HEK293 (cell line): ENCODE measurements around the gene ARL13A.

Experiments used
- CTCF ChIA-PET: fragments of 350-600 bp; formaldehyde crosslinking; extraction: SDS; loops from one replicate; lab custom pipeline; 2021; ENCODE audit warnings: antibody characterized with exemption; lab: Yijun Ruan, JAX
- POLR2A ChIA-PET: fragments of 300-600 bp; formaldehyde crosslinking; extraction: SDS; loops from one replicate; lab custom pipeline; 2020; ENCODE audit warnings: antibody characterized with exemption, inconsistent platforms; lab: Yijun Ruan, JAX
- H3K27ac ChIP-seq: fragments of 200-500 bp; sonication (Bioruptor generic); 2 replicates; pipeline ENCODE4 v1.5.1; 2014; ENCODE audit warnings: low read depth, low read length, control low read depth, inconsistent platforms; ENCODE audit errors: extremely low read depth
- H3K36me3 ChIP-seq, 2 experiments: fragments of 200-500 bp in 1 of 2; sonication (Bioruptor generic) in 1 of 2; 1 replicate in 1 of 2; 2 replicates in 1 of 2; pipeline ENCODE4 v1.5.1; 2014 to 2017; ENCODE audit warnings: inconsistent platforms in 2 of 2, low read length in 2 of 2; ENCODE audit not compliant: control insufficient read depth in 2 of 2, insufficient read depth in 1 of 2
- H3K4me1 ChIP-seq: fragments of 200-500 bp; sonication (Bioruptor generic); 2 replicates; pipeline ENCODE4 v1.5.1; 2014; ENCODE audit warnings: mild to moderate bottlenecking, low read length, inconsistent platforms; ENCODE audit not compliant: control insufficient read depth, insufficient read depth
- H3K4me3 ChIP-seq: 2 replicates; pipeline ENCODE4 v1.5.1; 2011; ENCODE audit warnings: low read depth, mild to moderate bottlenecking, control low read depth, low read length, moderate library complexity
- H3K9me3 ChIP-seq: fragments of 200-500 bp; sonication (Bioruptor generic); 2 replicates; pipeline ENCODE4 v1.5.1; 2014; ENCODE audit warnings: low read depth, low read length, inconsistent platforms; ENCODE audit not compliant: control insufficient read depth, insufficient read depth
- ATF2 ChIP-seq: fragments of 450-650 bp; formaldehyde crosslinking; IDR thresholded peaks from 2 replicates; pipeline ENCODE4 v1.5.1; 2016; ENCODE audit warnings: missing biosample characterization, missing genetic modification characterization, low read depth
- EGR2 ChIP-seq: fragments of 450-650 bp; formaldehyde crosslinking; IDR thresholded peaks from 2 replicates; pipeline ENCODE4 v1.5.1; 2016; ENCODE audit warnings: low read depth, missing biosample characterization, missing genetic modification characterization
- GLIS2 ChIP-seq: fragments of 450-650 bp; formaldehyde crosslinking; IDR thresholded peaks from 2 replicates; pipeline ENCODE4 v1.5.1; 2016; ENCODE audit warnings: missing biosample characterization, missing genetic modification characterization
- KLF9 ChIP-seq: fragments of 450-650 bp; formaldehyde crosslinking; IDR thresholded peaks from 2 replicates; pipeline ENCODE4 v1.5.1; 2016; ENCODE audit warnings: missing biosample characterization, missing genetic modification characterization, low read depth
- MYNN ChIP-seq: fragments of 450-650 bp; formaldehyde crosslinking; IDR thresholded peaks from 2 replicates; pipeline ENCODE4 v1.5.1; 2016; ENCODE audit warnings: missing biosample characterization, missing genetic modification characterization, borderline replicate concordance
- OVOL3 ChIP-seq: fragments of 450-650 bp; formaldehyde crosslinking; IDR thresholded peaks from 2 replicates; pipeline ENCODE4 v1.5.1; 2016; ENCODE audit warnings: missing biosample characterization, missing genetic modification characterization
- SP2 ChIP-seq: fragments of 450-650 bp; formaldehyde crosslinking; IDR thresholded peaks from 2 replicates; pipeline ENCODE4 v1.5.1; 2016; ENCODE audit warnings: missing biosample characterization, missing genetic modification characterization
- SP3 ChIP-seq: fragments of 450-650 bp; formaldehyde crosslinking; IDR thresholded peaks from 2 replicates; pipeline ENCODE4 v1.5.1; 2016; ENCODE audit warnings: missing biosample characterization, missing genetic modification characterization
- TCF7L2 ChIP-seq: IDR thresholded peaks from 2 replicates; pipeline ENCODE4 v1.6.1; 2011; ENCODE audit warnings: low read depth, mild to moderate bottlenecking, inconsistent platforms, low read length, moderate library complexity, borderline replicate concordance
- ZBTB17 ChIP-seq: fragments of 450-650 bp; formaldehyde crosslinking; IDR thresholded peaks from 2 replicates; pipeline ENCODE4 v1.5.1; 2016; ENCODE audit warnings: missing biosample characterization, missing genetic modification characterization
- ZBTB20 ChIP-seq: fragments of 450-650 bp; formaldehyde crosslinking; IDR thresholded peaks from 2 replicates; pipeline ENCODE4 v1.5.1; 2016; ENCODE audit warnings: missing biosample characterization, missing genetic modification characterization
- ZFHX2 ChIP-seq: fragments of 450-650 bp; formaldehyde crosslinking; conservative IDR thresholded peaks from 2 replicates; pipeline ENCODE4 v1.5.1; 2016; ENCODE audit warnings: missing biosample characterization, missing genetic modification characterization
- ZNF18 ChIP-seq: fragments of 450-650 bp; formaldehyde crosslinking; IDR thresholded peaks from 2 replicates; pipeline ENCODE4 v1.5.1; 2016; ENCODE audit warnings: missing biosample characterization, missing genetic modification characterization
- ZNF335 ChIP-seq: fragments of 450-650 bp; formaldehyde crosslinking; conservative IDR thresholded peaks from 2 replicates; pipeline ENCODE4 v1.5.1; 2016; ENCODE audit warnings: missing biosample characterization, missing genetic modification characterization
- ZNF341 ChIP-seq: fragments of 450-650 bp; formaldehyde crosslinking; IDR thresholded peaks from 2 replicates; pipeline ENCODE4; 2016; ENCODE audit warnings: low read depth, missing biosample characterization, missing genetic modification characterization
- ZNF350 ChIP-seq: fragments of 450-650 bp; formaldehyde crosslinking; IDR thresholded peaks from 2 replicates; pipeline ENCODE4 v1.5.0; 2017; ENCODE audit warnings: missing biosample characterization, mild to moderate bottlenecking, missing genetic modification characterization
- ZNF398 ChIP-seq: fragments of 450-650 bp; formaldehyde crosslinking; IDR thresholded peaks from 2 replicates; pipeline ENCODE4 v1.5.1; 2017; ENCODE audit warnings: missing biosample characterization, missing genetic modification characterization
- ZNF423 ChIP-seq: fragments of 450-650 bp; formaldehyde crosslinking; IDR thresholded peaks from 2 replicates; pipeline ENCODE4 v1.5.1; 2016; ENCODE audit warnings: missing biosample characterization, missing genetic modification characterization
- ZNF426 ChIP-seq: fragments of 450-650 bp; formaldehyde crosslinking; IDR thresholded peaks from 2 replicates; pipeline ENCODE4 v1.5.1; 2017; ENCODE audit warnings: missing biosample characterization, missing genetic modification characterization, mild to moderate bottlenecking, inconsistent platforms, moderate library complexity
- ZNF48 ChIP-seq: fragments of 450-650 bp; formaldehyde crosslinking; IDR thresholded peaks from 2 replicates; pipeline ENCODE4 v1.5.1; 2016; ENCODE audit warnings: missing biosample characterization, missing genetic modification characterization
- TF ChIP-seq, protein P1 (sequence below): fragments of 450-650 bp; formaldehyde crosslinking; IDR thresholded peaks from 2 replicates; pipeline ENCODE4 v1.5.1; 2016; ENCODE audit warnings: missing biosample characterization, missing genetic modification characterization

The ARL13A gene

GRCh38 chrX:100926453-100926852 is 43.1 kb upstream of the ARL13A start:
- Histone ChIP-seq H3K27ac (no peak overlapping the region), H3K4me3 (no peak overlapping the region), H3K4me1 (0 out of 2 replicates have a peak, but pooled peaks cover 3% of the 10 kb centered on the region), H3K36me3 (no peaks in the 10 kb centered on the region), H3K9me3 (no peaks in the 10 kb centered on the region; the same call in 1 of the 2 replicates)
- ChIA-PET POLR2A (no interaction called here), CTCF (no interaction called here)
- no peak for TF ChIP-seq GLIS2
- no peak for TF ChIP-seq ZNF341 (tag by site-specific recombination)
- no peak for TF ChIP-seq ZNF48 (tag by site-specific recombination)
- no peak for TF ChIP-seq ZBTB20 (tag by site-specific recombination)
- TF ChIP-seq ZNF423 = no peak

- Histone ChIP-seq H3K36me3 (no peaks in the 10 kb centered on the region), H3K9me3 (no peaks in the 10 kb centered on the region; the same call in 1 of the 2 replicates), H3K4me1 (0 out of 2 replicates have a peak, but pooled peaks cover 3% of the 10 kb centered on the region), H3K4me3 (peak within 1 kb of the TSS; percentile 50), H3K27ac (peak within 1 kb of the TSS; percentile 24; the same call in 1 of the 2 replicates)
- ChIA-PET CTCF (interaction anchor here (0.6 kb wide), 1 partner anchor 461 kb away, joined by 3 read pairs; no protein-coding TSS in a partner anchor), POLR2A (interaction anchor here (0.7 to 1.1 kb wide), 3 partner anchors 13 to 249 kb away, joined by 3 read pairs; partner anchors contain the start of gene CENPI)
- TF ChIP-seq ZBTB20 (tag by site-specific recombination) = peak; percentile 99
- no peak for TF ChIP-seq MYNN
- peak; percentile 48; the same call in 1 of the 2 replicates for TF ChIP-seq TCF7L2
- peak; percentile 75 for TF ChIP-seq ZNF341 (tag by site-specific recombination)
- TF ChIP-seq ZNF426 = no peak
- TF ChIP-seq ZFHX2 (tag by site-specific recombination) = peak; percentile 42; the same call in 1 of the 2 replicates
- peak; percentile 52; the same call in 1 of the 2 replicates for TF ChIP-seq KLF9 (tag by site-specific recombination)
- TF ChIP-seq ZNF18 (tag by site-specific recombination) = no peak
- TF ChIP-seq ZBTB17 (tag by site-specific recombination) = peak; percentile 88
- peak; percentile 57 for TF ChIP-seq SP2 (tag by site-specific recombination)
- no peak for TF ChIP-seq ZNF350
- no peak for TF ChIP-seq OVOL3 (tag by site-specific recombination)
- TF ChIP-seq, protein P1, sequence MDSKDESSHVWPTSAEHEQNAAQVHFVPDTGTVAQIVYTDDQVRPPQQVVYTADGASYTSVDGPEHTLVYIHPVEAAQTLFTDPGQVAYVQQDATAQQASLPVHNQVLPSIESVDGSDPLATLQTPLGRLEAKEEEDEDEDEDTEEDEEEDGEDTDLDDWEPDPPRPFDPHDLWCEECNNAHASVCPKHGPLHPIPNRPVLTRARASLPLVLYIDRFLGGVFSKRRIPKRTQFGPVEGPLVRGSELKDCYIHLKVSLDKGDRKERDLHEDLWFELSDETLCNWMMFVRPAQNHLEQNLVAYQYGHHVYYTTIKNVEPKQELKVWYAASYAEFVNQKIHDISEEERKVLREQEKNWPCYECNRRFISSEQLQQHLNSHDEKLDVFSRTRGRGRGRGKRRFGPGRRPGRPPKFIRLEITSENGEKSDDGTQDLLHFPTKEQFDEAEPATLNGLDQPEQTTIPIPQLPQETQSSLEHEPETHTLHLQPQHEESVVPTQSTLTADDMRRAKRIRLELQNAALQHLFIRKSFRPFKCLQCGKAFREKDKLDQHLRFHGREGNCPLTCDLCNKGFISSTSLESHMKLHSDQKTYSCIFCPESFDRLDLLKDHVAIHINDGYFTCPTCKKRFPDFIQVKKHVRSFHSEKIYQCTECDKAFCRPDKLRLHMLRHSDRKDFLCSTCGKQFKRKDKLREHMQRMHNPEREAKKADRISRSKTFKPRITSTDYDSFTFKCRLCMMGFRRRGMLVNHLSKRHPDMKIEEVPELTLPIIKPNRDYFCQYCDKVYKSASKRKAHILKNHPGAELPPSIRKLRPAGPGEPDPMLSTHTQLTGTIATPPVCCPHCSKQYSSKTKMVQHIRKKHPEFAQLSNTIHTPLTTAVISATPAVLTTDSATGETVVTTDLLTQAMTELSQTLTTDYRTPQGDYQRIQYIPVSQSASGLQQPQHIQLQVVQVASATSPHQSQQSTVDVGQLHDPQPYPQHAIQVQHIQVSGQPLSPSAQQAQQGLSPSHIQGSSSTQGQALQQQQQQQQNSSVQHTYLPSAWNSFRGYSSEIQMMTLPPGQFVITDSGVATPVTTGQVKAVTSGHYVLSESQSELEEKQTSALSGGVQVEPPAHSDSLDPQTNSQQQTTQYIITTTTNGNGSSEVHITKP = peak; percentile 64; the same call in 1 of the 2 replicates
- peak; percentile 62 for TF ChIP-seq SP3 (tag by site-specific recombination)
- TF ChIP-seq ATF2 (tag by site-specific recombination) = no peak
- peak; percentile 56 for TF ChIP-seq ZNF335 (tag by site-specific recombination)
- 0 out of 2 replicates have a peak, but pooled peaks have one; percentile 24 for TF ChIP-seq ZNF398 (tag by site-specific recombination)
- peak; percentile 38; the same call in 1 of the 2 replicates for TF ChIP-seq EGR2 (tag by site-specific recombination)
Measured at GRCh38 chrX:100928660-100929613, 40.6 kb upstream of the ARL13A start, which contains the start of gene XKRX. Gene XKRX, minus strand, starts transcription at chrX:100928917. Its CDS starts 613 bp downstream, at chrX:100928304.
